ENCODE results near the gene PLS3.

PLS3 gene

GRCh38 chrX:115563633-115564162 lies 2.7 kb downstream of the PLS3 start:
- Histone ChIP-seq H3K27me3 (ENCODE audit: low read length) (no peaks in the 10 kb centered on the region), H3K9me2 (replicated peaks; ENCODE audit: insufficient read depth, low read length) (no peaks in the 10 kb centered on the region), H3K9ac (ENCODE audit: low read length) (no peak overlapping the region), H3F3A (ENCODE audit: insufficient read depth) (no peaks in the 10 kb centered on the region), H3K4me3 (ENCODE audit: insufficient read depth, low read length, poor library complexity, severe bottlenecking) (no peak overlapping the region), H3K9me3 (ENCODE audit: insufficient read depth, low read length) (no peaks in the 10 kb centered on the region), H3K4me2 (ENCODE audit: low read depth, low read length, poor library complexity, severe bottlenecking) (no peak overlapping the region), H3K36me3 (ENCODE audit: low read length) (no peaks in the 10 kb centered on the region), H3K79me2 (ENCODE audit: insufficient read depth, low read length) (no peaks in the 10 kb centered on the region), H2AFZ (ENCODE audit: low read depth, low read length, severe bottlenecking) (no peak overlapping the region), H4K20me1 (ENCODE audit: low read depth, low read length) (no peaks in the 10 kb centered on the region), H3K27ac (ENCODE audit: low read depth, low read length) (no peak overlapping the region)
- TF ChIP-seq EZH2phosphoT487 (conservative IDR thresholded peaks at IDR 0.05; ENCODE audit: low read length): no peak
- TF ChIP-seq CTCF (IDR thresholded peaks at IDR 0.05; ENCODE audit: insufficient read depth, low read length, poor library complexity, severe bottlenecking): no peak

GRCh38 chrX:115564243-115564642 lies 3.3 kb downstream of the PLS3 start:
- Histone ChIP-seq H2AFZ (ENCODE audit: low read depth, low read length, severe bottlenecking) (no peak overlapping the region), H4K20me1 (ENCODE audit: low read depth, low read length) (no peaks in the 10 kb centered on the region), H3F3A (ENCODE audit: insufficient read depth) (no peaks in the 10 kb centered on the region), H3K27ac (ENCODE audit: low read depth, low read length) (no peak overlapping the region), H3K9ac (ENCODE audit: low read length) (no peak overlapping the region), H3K4me3 (ENCODE audit: insufficient read depth, low read length, poor library complexity, severe bottlenecking) (no peak overlapping the region), H3K27me3 (ENCODE audit: low read length) (no peaks in the 10 kb centered on the region), H3K9me2 (replicated peaks; ENCODE audit: insufficient read depth, low read length) (no peaks in the 10 kb centered on the region), H3K79me2 (ENCODE audit: insufficient read depth, low read length) (no peaks in the 10 kb centered on the region), H3K36me3 (ENCODE audit: low read length) (no peaks in the 10 kb centered on the region), H3K9me3 (ENCODE audit: insufficient read depth, low read length) (no peaks in the 10 kb centered on the region), H3K4me2 (ENCODE audit: low read depth, low read length, poor library complexity, severe bottlenecking) (no peak overlapping the region)
- TF ChIP-seq EZH2phosphoT487 (conservative IDR thresholded peaks at IDR 0.05; ENCODE audit: low read length) (no peak), CTCF (IDR thresholded peaks at IDR 0.05; ENCODE audit: insufficient read depth, low read length, poor library complexity, severe bottlenecking) (no peak)

GRCh38 chrX:115565888-115566287 lies 4.9 kb downstream of the PLS3 start:
- no peak overlapping the region for H3K4me3 ChIP-seq (ENCODE audit: insufficient read depth, low read length, poor library complexity, severe bottlenecking)
- H3K36me3 ChIP-seq (ENCODE audit: low read length): no peaks in the 10 kb centered on the region
- H4K20me1 ChIP-seq (ENCODE audit: low read depth, low read length): no peaks in the 10 kb centered on the region
- H3F3A ChIP-seq (ENCODE audit: insufficient read depth): no peaks in the 10 kb centered on the region
- H3K9me3 ChIP-seq (ENCODE audit: insufficient read depth, low read length): no peaks in the 10 kb centered on the region
- no peaks in the 10 kb centered on the region for H3K9me2 ChIP-seq (replicated peaks; ENCODE audit: insufficient read depth, low read length)
- H2AFZ ChIP-seq (ENCODE audit: low read depth, low read length, severe bottlenecking): no peak overlapping the region
- H3K79me2 ChIP-seq (ENCODE audit: insufficient read depth, low read length): no peaks in the 10 kb centered on the region
- H3K27me3 ChIP-seq (ENCODE audit: low read length): no peaks in the 10 kb centered on the region
- H3K9ac ChIP-seq (ENCODE audit: low read length): no peak overlapping the region
- no peak overlapping the region for H3K27ac ChIP-seq (ENCODE audit: low read depth, low read length)
- no peak overlapping the region for H3K4me2 ChIP-seq (ENCODE audit: low read depth, low read length, poor library complexity, severe bottlenecking)
- TF ChIP-seq EZH2phosphoT487 (conservative IDR thresholded peaks at IDR 0.05; ENCODE audit: low read length) (no peak), CTCF (IDR thresholded peaks at IDR 0.05; ENCODE audit: insufficient read depth, low read length, poor library complexity, severe bottlenecking) (no peak)
